NCI-H2196 treated with DMSO at 0.1 percent for 48 hours (cell line): Measurements from ENCODE around the gene PFDN1.
A peak's percentile ranks its signal among the peaks of the same experiment; 100 is the strongest.

Experiments used
- DNase-seq: peaks from one replicate; lab custom pipeline; 2025; ENCODE audit not compliant: unreplicated experiment; lab: John Stamatoyannopoulos, UW

PFDN1 gene

DNA sequence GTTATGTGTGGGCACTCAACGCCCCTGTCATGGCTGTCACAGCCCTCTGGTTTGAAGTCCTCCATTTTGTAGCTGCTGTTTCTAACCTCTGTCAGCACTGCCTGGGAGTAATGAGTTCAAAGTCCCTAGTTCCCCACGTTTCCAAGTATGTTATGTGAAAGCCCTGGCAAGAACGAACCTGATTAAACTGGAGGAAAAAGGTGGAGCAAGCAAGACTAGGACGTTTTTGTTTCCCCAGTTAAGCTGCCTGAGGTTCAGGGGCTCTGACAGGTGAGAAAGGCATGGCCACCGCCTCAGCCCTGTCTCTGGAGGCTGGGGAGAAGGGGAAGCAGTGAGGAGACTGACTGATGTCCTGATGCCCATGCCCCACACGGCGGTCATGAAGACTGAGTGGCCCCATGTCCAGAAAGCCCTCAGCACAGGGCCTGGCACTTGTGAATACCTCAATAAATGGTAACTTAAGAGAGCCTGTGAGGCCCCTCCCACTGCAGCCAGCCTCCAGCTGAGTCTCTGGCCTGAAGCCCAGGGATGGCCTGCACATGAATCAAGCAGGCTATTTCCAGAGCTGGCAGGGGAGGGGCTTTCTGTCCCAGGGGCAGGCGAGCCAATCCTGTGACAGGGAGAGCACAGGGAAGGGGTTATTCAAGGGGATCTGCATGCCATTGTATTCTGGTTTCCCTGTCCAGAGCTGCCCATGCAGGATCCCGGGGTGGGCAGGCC, 61.8 kb downstream of the PFDN1 start:
- DNase-seq: peak; percentile 81

DNA sequence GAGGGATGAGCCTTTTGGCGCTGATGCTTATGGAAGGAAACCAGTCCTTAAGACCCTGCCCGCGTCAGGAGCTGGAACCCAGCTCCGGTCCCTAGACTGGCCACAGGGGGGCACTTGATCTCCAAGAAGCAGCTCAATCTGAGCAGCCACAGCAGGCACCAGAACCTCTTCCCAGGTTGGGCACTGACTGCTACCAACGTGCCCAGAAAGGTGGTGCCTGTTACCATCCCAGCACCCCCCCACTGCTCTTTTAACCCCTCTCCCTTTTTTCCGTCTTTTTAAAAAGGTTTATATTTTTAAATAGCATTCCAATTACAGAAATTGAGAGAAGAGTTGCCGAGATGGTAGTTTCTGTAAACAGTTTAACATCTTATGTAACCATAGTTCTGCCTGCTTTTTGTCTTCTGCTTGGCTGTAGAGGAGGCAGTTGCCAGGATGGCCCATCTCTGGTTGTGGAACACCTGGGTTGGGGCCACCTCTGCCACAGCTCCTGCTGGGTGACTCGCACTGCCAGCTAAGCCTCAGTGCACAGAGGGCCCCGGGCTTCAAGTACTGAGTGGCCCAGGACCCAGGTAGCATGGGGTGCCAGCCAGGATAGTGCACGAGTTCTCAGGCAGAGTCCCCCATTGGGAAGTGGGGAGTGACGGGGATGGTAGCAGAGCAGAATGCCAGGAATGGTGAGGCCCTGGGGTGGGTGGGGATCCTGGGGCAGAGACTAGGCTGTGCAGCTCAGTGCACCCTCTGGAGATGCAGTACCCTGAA, 62.8 kb downstream of the PFDN1 start:
- DNase-seq: no peak

DNA sequence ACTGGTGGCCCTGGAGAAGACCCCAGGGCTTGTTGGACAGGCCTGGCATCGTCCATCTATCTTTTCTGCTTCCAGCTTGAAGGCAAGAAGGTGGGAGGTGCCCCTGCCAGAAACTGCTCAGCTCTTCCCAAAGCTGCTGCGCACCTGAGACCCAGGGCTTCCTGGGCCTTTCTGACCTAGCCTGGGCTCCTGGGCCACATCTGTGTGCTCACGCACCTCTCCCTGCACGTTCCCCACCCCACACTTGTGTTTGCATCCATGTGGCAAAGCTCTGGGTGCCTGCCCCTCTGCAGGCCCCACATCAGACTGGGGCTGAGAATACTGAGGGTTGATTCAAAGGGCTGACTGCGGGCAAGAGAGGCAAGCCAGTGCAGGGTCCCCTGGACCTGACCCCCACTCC, 63.4 kb downstream of the PFDN1 start:
- no peak for DNase-seq

DNA sequence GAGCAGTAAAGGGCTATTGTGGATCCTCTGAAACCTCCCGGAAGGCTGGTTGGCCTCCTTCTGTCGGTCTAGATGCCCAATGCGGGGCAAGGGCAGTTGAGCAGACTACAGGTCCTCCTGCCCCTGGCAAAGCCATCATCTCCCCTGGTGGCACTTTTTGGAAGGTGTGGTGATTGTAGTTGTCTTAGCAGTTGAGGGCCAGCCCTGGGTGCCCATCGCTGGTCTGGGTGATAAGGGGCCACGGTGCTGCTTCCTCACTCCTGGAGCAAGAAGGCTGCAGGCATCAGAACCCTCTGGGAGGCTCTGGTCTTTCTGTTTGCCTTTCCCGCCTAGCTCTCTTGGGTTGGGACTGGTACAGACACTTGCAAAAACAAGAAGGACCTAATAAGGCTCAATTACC, 64.1 kb downstream of the PFDN1 start:
- no peak for DNase-seq

DNA sequence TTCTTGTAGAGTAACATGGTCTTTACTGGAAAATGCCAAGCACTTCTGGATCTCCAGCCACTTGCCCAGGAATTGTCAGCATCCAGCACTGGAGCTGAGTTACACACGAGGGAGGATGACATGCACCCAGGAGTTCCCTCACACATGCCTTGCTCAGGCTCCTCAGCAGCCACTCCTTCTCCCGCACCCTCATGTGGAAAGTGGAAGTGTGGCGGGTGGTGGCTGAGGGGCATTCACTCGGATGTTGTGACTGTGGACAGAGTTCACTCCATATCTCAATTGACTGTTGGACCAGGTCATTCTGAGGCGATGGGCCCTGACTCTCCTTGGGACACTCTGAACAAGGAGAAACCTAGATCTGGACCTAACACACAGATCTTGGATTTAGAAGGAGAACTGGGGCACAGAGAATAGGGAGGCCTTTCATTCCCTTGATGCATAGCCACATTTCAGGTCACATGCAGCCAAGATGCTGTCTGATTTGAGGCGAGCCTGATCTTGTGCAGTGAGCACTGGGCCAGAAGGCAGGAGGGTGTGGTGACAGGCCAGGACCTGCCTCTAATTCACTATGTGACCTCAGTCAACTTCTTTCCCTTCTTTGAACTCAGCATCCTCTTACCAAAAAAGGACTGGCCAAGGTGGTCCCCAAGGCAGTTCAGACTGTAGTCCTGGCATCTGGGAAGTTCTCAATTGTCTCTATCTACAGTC, 65.9 kb downstream of the PFDN1 start:
- no peak for DNase-seq

DNA sequence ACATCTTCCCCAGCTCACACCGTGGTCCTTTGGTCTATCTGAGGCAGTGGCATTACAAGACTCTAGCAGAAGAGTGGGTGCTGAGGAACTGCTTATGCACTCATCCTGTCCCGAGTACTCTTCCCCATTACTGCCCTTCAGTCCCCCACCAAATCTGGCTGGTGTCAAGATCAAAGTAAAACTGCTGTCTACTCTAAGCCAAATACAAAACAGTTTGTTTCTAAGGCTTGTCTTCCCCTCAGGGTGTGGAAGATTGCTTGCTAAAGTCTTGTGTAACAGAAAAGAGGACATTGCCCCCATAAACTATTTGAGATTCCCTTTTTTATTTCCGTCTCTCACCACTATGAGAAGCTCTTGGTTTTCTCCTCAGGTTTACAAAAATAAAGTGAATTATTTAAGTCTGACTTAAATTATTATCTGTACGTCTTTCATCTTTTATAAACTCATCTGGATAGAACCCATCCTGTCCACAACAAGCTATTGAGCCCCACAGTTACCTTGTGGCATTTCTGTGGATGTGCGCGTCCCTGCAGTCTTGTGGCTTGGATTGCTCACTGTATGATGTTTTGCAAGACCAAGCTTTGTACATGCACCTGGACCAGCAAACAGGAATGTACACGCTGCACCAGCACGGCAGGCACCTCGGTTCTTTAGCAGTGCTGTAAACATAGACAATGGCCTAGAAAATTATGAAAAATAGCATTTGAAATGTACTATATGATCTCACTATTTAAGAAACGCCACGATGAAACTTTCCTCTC, 66.9 kb downstream of the PFDN1 start:
- no peak for DNase-seq

DNA sequence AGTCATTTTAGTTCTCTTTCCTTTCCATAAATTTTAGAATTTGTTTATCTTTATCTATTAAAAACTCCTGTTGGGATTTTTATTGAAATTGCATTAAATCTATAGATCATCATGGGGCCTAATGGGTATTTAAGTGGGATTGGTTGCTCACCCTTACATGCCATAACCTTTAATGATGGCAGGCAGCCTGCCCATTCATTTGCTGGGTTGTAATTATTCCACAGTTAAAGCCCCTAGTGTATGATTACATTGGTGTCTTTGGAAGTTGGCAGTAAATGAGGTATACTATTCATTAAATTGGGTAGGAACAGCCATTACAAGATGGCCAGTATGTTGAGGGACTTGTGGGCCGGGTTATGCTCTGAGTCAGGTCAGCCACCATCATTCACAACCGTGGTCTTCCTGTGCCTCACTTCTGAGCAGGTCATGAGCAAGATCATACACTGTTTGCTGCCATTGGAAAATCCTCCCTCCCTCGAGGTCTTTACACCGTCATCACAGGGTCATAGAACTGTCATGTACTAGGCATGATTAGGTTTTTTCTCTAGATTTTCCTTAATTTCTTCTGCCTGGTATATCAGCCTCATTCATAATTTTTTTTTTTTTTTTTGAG, 68.4 kb downstream of the PFDN1 start:
- DNase-seq: no peak

DNA sequence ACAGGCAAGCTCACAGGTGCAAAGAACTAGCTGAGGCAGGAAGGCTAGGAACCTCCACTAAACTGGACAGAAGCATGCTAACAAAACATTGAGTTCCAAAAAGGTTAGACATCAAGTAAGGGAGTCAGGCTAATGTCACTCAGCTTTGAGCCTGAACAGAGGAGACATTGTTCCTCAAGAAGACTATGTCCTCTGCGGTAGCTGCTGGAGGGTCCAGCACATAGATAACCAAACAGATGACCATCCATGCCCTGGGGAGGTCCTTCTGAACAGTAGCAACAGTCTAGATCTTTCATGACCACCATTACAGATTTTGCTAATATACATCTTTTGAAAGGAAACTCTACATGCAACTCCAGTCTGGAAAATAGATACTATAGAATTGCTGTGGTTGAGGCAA, 70.2 kb downstream of the PFDN1 start:
- DNase-seq: no peak

DNA sequence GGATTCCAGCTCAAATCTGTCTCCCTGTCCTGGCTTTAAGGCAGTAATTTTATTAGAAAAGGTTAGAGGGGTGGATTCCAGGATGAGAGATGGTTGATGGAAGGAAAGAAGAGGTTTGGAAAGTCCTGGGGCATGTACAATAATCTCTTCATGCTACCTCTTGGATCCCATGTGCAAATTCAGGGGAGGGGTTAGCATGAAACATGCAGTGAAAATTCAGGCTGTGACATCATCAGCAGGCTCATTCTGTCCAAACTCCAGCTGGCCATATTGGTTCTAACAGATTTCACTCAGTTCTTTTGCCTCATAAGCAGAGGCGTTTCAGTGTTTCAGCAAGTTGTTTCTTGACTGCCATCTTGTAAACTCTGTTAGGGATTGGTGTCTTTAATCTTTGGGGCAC, 72.5 kb downstream of the PFDN1 start:
- no peak for DNase-seq

DNA sequence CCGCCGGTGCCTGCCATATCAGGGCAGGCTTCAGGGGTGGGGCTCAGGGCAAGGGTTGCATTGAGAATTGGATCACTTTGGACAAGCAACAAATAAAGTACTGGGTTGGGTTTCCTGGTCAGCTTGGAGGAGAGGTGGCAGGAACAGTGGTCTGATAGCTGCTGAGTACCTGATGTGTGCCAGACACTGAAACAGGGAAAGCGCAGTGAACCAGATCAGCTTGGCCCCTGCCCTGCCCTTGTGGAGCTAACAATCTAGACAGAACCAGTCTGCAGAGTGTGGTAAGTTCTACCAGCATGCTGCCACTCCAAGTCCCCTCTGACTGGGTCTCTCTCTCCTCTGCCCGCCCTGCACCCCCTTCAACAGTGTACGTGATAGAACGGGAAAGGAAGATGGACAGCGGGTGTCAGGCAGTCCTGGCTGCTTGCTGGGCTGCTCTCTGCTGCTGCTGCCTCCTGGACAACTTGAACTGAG, 74.5 kb downstream of the PFDN1 start:
- no peak for DNase-seq

DNA sequence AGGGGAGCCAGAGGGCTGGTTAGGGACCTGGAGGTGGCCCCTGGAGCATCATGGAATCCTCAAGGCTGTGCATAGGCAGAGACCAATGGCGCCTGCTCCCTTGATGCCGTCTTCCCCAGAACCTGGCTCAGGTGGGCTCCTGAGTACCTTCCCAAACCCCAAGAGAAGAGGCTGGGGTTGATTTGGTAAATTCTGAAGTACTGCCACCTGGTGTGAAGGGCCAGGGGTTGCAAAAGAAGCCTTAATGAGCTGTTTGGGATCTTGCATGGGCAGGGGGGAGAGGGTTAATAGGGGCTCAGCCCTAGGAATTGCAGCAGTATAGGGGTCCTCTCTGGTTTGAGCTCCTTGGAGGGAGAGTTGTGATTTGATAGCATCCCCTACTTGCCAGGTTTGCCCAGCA, 75.9 kb downstream of the PFDN1 start:
- DNase-seq: no peak

DNA sequence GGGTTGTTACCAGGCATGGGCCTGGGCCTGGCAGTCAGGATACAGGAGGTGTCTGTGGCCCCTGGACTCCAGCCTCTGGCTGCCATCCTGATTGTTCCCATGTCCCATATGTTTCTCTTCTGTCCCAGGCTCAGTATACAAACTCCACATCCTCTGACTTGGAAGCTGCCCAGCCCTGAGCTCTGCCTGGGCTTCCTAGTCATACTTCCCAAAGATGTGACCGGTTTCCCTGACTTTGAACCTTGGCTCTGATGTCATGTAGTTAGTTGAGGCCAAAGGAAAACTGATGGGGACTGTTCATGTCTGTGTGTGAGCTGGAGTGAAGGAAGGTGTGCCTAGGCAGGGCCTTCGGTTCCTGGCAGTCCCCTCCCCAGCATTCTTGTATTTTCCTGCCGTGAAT, 77.5 kb downstream of the PFDN1 start:
- DNase-seq: no peak

DNA sequence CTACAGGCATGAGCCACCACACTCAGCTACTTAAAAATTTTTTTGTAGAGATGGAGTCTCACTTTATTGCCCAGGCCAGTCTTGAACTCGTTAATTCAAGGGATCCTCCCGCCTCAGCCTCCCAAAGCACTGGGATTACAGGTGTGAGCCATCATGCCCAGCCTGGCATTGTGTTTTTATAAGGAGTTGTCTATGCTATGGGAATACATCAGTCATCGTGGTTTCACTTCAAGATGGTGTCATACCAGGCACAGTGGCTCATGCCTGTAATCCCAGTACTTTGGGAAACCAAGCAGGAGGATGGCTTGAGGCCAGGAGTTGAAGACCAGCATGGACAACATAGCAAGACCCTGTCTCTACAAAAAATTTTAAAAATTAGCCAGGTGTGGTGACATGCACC, 78.2 kb downstream of the PFDN1 start:
- no peak for DNase-seq

DNA sequence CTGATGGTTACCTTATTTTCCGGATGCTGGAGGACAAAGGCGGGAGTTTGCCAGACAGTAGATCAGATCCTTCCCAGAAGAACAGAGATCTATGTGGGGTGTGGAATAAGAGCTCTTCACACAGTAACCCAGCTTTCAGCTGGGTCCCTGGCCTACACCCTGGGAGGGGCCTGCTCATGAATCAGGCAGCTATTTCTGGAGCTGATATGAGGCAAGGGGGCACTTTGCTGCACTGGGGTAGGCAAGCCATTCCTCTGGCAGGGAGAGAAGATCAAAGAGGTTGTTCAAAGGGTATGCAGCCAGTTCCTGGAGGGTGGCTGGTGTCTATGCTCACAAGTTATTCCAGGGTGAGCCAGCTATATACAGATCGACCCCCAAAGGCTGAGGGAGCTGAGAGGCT, 79.3 kb downstream of the PFDN1 start:
- DNase-seq: no peak

DNA sequence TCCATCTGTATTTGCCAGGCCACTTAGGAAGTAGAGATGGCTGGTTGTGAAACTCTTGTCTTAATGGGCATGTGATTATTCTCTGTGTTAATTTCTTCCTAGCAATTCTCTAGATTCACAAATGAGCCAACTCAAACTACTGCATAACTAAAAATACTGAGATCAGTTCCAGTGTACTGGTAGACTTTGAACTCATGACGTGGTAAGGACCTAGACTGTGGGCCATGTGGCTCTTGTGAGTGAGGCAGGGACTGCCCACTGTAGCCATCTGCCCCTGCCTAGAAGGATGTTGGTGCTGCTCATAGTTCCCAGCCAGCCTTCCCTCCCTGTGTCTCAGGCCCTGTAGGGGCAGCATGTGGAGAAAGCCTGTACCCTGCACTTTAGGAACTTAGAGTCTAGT, 80.5 kb downstream of the PFDN1 start:
- no peak for DNase-seq

DNA sequence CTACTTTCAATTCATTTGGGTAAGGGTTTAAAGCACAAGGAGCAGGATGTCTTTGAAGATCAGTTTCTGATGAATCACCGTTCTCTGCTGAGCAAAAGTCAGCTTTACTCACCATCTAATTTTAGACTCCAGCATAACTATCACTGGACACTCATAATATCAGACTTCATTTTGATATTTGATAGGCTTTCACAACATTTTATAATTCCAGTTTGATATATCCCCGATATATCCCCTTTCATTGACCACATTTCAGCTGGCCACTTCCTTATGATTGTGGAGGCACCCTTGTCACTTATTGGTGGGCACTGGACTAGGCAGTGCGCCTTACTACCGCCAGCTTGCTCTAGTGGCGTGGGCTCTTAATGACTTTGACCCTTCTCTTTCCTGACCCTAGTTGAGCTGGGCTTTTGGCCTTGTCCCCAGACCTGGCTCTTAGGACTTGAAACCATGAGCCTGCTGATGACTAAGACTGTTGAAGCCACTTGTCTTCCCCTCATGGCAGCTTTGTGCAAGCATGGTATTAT, 81.1 kb downstream of the PFDN1 start:
- DNase-seq: no peak

DNA sequence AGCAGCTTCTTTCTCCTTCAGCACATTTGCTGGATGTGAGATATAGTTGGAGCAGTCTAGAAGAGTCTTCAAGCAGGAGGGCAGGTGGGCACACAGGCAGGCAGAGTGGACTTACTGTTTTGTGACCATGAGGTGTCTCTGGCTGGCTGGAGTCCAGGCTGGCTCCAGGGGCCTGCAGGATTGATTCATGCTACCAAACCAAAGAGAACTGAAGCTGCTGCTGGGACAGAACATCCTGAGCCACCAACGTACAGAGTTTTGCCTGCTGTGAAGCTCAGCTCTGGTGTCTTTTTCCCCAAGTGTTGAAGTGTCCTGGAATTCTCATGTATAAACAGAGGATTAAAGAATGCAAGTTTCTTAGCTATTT, 82.2 kb downstream of the PFDN1 start:
- no peak for DNase-seq

DNA sequence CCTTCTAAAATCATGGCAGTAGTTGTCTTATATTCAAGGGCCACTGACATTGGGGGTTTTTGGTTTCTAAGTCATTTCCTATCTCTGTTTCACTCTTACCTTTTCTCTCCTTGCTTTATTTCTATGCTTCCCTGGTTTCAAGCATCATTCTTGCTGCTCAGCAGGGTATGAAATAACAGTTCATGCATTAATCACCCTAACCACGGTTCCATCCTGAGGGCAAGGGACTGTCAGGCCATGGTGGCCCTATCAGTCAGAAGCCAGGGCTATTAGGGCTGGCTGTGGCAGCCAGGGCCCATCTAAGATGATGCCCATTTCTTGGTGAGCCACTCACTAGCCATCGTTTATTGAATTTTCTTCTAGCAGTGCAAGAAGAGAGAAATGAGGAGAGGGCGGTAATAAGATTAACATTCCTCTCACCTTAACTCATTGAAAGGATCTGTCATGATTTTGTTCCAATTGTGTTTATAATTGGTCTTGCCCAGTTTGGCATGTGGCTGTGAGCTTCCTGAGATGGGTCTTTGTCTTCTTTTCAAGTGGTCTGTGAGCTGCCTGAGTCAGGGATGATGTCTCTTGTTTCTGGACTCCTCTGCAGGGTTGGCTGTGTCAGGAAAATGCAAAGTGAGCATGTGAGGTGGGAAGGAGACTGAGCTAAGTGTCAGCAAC, 82.7 kb downstream of the PFDN1 start:
- no peak for DNase-seq

DNA sequence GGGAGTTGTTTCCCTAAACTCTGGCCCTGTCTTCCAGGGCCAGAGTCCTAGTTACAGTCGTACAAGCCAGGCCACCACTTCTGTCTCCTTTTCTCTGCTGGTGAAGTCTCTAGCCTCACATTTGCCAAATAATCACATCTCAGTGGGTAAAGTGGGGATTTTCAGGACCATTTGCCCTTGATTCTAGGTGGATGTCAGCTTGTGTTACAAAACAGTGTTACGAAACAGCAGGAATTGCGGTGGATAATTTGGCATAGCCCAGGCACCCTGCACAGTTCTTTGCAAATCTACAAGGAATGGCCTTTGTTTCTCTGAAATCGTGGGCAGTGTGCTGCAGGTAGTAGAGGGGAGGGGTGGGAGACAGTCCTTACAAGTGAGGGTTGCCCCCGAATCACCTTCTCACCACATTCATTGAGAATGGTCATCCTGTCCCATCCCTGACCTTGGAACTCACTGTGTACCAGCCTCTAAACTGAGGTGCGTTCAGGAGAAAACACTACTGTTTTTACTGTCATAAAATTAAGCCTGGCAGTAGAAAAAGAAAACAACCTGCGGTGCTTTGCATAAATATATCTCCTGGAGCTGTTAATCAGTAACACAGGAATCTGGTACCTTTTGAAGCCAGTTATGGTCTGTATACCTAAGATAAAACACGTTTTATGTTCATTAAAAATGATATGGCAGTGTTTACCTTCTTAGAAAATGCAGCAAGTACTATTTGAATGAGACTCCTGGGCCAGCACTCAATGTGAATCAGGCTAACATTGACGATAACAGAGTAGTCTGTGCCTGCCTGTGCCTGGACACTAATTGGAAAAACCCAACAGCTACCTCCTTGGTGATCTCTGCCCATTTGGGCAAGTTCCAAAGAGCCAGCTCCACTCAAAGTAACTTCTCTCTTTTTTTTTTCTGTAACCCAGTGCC, 83.6 kb downstream of the PFDN1 start:
- DNase-seq: no peak
